SKM-1 treated with dmso at 0.1 percent for 144 hours (cell line): ENCODE results near the gene DNAJC5.
"Not testable (repeated sequence)": the region's sequence is repeated elsewhere in the genome, so short reads cannot be mapped to it uniquely, and the experiment has no call there.

Experiments
- DNase-seq: peaks from one replicate; lab custom pipeline; 2025; ENCODE audit not compliant: unreplicated experiment; lab: John Stamatoyannopoulos, UW

DNAJC5 gene

GRCh38 chr20:63903796-63904561, 9.1 kb downstream of the DNAJC5 start:
- DNase-seq: peak; percentile 73

- DNase-seq: no peak
Measured at GRCh38 chr20:63908008-63908682, 13.2 kb downstream of the DNAJC5 start.

- no peak for DNase-seq
Measured at GRCh38 chr20:63911176-63911575, 16.2 kb downstream of the DNAJC5 start.

- DNase-seq: no peak
Measured at GRCh38 chr20:63913768-63914167, 18.8 kb downstream of the DNAJC5 start.

GRCh38 chr20:63915471-63915870, 20.5 kb downstream of the DNAJC5 start:
- no peak for DNase-seq

- not testable (repeated sequence) for DNase-seq
Measured at GRCh38 chr20:63916371-63916939, 21.5 kb downstream of the DNAJC5 start.

- no peak for DNase-seq
Measured at GRCh38 chr20:63917811-63918210, 22.9 kb downstream of the DNAJC5 start.

- no peak for DNase-seq
Measured at GRCh38 chr20:63919130-63919529, 24.2 kb downstream of the DNAJC5 start.

- no peak for DNase-seq
Measured at GRCh38 chr20:63920226-63920625, 25.3 kb downstream of the DNAJC5 start.

GRCh38 chr20:63923651-63924050, 28.7 kb downstream of the DNAJC5 start:
- no peak for DNase-seq

GRCh38 chr20:63924241-63924640, 29.3 kb downstream of the DNAJC5 start:
- no peak for DNase-seq

GRCh38 chr20:63926298-63926697, 31.4 kb downstream of the DNAJC5 start:
- no peak for DNase-seq

GRCh38 chr20:63929071-63929470, 34.1 kb downstream of the DNAJC5 start:
- no peak for DNase-seq

- not testable (repeated sequence) for DNase-seq
Measured at GRCh38 chr20:63929473-63929883, 34.6 kb downstream of the DNAJC5 start.

- DNase-seq: no peak
Measured at GRCh38 chr20:63930971-63931553, 36.1 kb downstream of the DNAJC5 start.

GRCh38 chr20:63931735-63932134, 36.8 kb downstream of the DNAJC5 start:
- no peak for DNase-seq

GRCh38 chr20:63932606-63933160, 37.8 kb downstream of the DNAJC5 start:
- no peak for DNase-seq

GRCh38 chr20:63933646-63934045, 38.7 kb downstream of the DNAJC5 start:
- DNase-seq: no peak

- no peak for DNase-seq
Measured at GRCh38 chr20:63934271-63935068, 39.5 kb downstream of the DNAJC5 start.

GRCh38 chr20:63935447-63935846, 40.5 kb downstream of the DNAJC5 start:
- DNase-seq: no peak

- no peak for DNase-seq
Measured at GRCh38 chr20:63937596-63937995, 42.7 kb downstream of the DNAJC5 start.
